HL-60 (cell line): ENCODE results near the gene PARVB.

Experiments
- DNase-seq, 2 experiments: peaks; one replicate each; pipeline ENCODE4 v3.0.0-alpha.2; 2010 to 2020; ENCODE audit warnings: low read depth in 1 of 2, low spot score in 1 of 2
- H3K27ac ChIP-seq: fragments of 250-450 bp; sonication (Bioruptor Pico); replicated peaks from 2 replicates; pipeline ENCODE4 v1.5.1; 2020; ENCODE audit warnings: mild to moderate bottlenecking, moderate library complexity
- H3K27me3 ChIP-seq: fragments of 250-450 bp; sonication (Bioruptor Pico); 2 replicates; pipeline ENCODE4 v1.5.1; 2021; ENCODE audit warnings: mild to moderate bottlenecking, moderate library complexity; ENCODE audit not compliant: insufficient read depth, poor library complexity, severe bottlenecking
- H3K4me3 ChIP-seq: replicated peaks from 2 replicates; pipeline ENCODE4 v1.5.1; 2011; ENCODE audit warnings: mild to moderate bottlenecking, control low read depth, low read length; ENCODE audit not compliant: insufficient read depth
- GABPA ChIP-seq: IDR thresholded peaks from 2 replicates; pipeline ENCODE4 v1.6.1; 2012; ENCODE audit warnings: low read depth
- POLR2AphosphoS5 ChIP-seq: IDR thresholded peaks from 2 replicates; pipeline ENCODE4 v1.6.1; 2012; ENCODE audit warnings: low read depth
- SPI1 ChIP-seq: IDR thresholded peaks from 2 replicates; pipeline ENCODE4 v1.6.1; 2012; ENCODE audit warnings: low read depth, mild to moderate bottlenecking, borderline replicate concordance
- TF ChIP-seq, protein P1 (sequence below): IDR thresholded peaks from 2 replicates; pipeline ENCODE4 v1.6.1; 2012; ENCODE audit warnings: low read depth; ENCODE audit not compliant: insufficient replicate concordance
- TF ChIP-seq, protein P2 (sequence below): IDR thresholded peaks from one replicate; pipeline ENCODE4 v1.5.1; 2011; ENCODE audit warnings: low read length, control low read depth, inconsistent platforms; ENCODE audit not compliant: insufficient read depth

The PARVB gene

DNA sequence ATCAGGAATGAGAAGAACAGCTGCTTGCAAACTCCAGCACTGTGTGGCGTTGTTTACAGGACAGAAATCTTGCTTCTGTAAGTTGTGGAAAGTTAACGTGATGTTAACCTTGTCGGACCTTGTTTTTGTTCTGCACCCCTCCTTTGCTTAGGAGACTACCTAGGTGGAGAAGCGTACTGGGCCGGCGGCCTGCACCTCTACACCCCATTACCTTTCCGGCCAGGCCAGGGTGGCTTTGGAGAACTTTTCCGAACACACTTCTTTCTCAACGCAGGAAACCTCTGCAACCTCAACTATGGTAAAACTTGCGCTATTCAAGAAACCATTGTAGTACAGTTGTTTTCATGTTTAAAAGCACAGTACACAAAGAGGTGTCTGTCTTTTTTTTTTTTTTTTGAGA lies 35.1 kb upstream of the PARVB start:
- no peak for DNase-seq
- TF ChIP-seq GABPA = no peak
- no peak for TF ChIP-seq POLR2AphosphoS5
- TF ChIP-seq SPI1 = no peak
- TF ChIP-seq, protein P1, sequence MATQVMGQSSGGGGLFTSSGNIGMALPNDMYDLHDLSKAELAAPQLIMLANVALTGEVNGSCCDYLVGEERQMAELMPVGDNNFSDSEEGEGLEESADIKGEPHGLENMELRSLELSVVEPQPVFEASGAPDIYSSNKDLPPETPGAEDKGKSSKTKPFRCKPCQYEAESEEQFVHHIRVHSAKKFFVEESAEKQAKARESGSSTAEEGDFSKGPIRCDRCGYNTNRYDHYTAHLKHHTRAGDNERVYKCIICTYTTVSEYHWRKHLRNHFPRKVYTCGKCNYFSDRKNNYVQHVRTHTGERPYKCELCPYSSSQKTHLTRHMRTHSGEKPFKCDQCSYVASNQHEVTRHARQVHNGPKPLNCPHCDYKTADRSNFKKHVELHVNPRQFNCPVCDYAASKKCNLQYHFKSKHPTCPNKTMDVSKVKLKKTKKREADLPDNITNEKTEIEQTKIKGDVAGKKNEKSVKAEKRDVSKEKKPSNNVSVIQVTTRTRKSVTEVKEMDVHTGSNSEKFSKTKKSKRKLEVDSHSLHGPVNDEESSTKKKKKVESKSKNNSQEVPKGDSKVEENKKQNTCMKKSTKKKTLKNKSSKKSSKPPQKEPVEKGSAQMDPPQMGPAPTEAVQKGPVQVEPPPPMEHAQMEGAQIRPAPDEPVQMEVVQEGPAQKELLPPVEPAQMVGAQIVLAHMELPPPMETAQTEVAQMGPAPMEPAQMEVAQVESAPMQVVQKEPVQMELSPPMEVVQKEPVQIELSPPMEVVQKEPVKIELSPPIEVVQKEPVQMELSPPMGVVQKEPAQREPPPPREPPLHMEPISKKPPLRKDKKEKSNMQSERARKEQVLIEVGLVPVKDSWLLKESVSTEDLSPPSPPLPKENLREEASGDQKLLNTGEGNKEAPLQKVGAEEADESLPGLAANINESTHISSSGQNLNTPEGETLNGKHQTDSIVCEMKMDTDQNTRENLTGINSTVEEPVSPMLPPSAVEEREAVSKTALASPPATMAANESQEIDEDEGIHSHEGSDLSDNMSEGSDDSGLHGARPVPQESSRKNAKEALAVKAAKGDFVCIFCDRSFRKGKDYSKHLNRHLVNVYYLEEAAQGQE = no peak
- TF ChIP-seq, protein P2, sequence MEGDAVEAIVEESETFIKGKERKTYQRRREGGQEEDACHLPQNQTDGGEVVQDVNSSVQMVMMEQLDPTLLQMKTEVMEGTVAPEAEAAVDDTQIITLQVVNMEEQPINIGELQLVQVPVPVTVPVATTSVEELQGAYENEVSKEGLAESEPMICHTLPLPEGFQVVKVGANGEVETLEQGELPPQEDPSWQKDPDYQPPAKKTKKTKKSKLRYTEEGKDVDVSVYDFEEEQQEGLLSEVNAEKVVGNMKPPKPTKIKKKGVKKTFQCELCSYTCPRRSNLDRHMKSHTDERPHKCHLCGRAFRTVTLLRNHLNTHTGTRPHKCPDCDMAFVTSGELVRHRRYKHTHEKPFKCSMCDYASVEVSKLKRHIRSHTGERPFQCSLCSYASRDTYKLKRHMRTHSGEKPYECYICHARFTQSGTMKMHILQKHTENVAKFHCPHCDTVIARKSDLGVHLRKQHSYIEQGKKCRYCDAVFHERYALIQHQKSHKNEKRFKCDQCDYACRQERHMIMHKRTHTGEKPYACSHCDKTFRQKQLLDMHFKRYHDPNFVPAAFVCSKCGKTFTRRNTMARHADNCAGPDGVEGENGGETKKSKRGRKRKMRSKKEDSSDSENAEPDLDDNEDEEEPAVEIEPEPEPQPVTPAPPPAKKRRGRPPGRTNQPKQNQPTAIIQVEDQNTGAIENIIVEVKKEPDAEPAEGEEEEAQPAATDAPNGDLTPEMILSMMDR = no peak
- no peaks in the 10 kb centered on the region for H3K27me3 ChIP-seq
- H3K4me3 ChIP-seq = no peak overlapping the region
- no peak overlapping the region for H3K27ac ChIP-seq

DNA sequence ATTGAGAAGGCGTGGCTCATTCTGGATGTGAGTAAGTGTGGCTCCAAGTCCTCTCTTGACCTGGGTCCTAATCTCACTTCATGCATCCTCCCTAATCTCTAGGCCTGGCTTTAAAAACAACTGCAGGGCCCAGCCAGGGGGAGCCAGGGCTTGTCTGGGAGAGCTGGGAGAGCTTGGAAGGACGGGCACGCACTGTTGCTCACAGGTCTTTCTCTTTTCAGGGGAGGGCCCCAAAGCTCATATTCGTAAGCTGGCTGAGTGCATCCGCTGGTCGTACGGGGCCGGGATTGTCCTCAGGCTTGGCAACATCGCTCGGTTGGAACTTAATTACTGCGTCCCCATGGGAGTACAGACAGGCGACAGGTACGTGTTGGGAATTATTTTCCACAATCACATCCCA lies 34.1 kb upstream of the PARVB start:
- Histone ChIP-seq H3K27me3 (no peaks in the 10 kb centered on the region), H3K4me3 (no peak overlapping the region), H3K27ac (no peak overlapping the region)
- TF ChIP-seq, protein P1 = no peak
- TF ChIP-seq GABPA = no peak
- TF ChIP-seq SPI1 = no peak
- no peak for TF ChIP-seq POLR2AphosphoS5
- TF ChIP-seq, protein P2 = no peak
- DNase-seq = no peak

DNA sequence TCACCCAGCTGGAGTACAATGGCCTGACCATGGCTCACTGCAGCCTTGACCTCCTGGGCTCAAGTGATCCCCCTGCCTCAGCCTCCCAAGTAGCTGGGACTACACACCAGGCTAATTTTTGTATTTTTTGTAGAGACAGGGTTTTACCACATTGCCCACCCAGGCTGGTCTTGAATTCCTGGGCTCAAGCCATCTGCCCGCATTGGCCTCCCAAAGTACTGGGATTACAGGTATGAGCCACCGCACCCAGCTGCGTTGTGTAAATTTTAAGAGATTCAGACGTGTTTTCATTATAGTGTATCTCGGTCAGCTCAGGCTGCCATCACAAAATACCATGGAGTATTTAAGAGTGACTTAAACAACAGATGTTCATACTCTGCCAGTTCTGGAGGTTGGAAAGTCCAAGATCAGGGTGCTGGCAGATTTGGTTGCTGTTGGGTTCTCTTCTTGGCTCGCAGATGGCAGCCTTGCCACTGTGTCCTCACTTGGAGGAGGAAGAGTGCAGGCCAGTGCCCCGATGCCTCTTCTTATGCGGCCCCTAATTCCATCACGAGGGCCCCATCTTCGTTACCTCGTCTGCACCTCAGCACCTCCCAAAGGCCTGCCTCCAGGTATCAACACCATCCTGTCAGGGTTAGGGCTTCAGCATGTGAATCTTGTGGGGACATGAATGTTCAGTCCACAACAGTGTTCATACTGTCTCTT lies 32.6 kb upstream of the PARVB start:
- Histone ChIP-seq H3K4me3 (no peak overlapping the region), H3K27me3 (no peaks in the 10 kb centered on the region), H3K27ac (no peak overlapping the region)
- TF ChIP-seq, protein P1 = no peak
- TF ChIP-seq POLR2AphosphoS5 (no peak), SPI1 (no peak), GABPA (no peak)
- no peak for DNase-seq
